OCI-M2 (cell line): ENCODE data around the gene ARHGAP9.

Experiments
- DNase-seq: peaks from one replicate; lab custom pipeline; 2025; ENCODE audit not compliant: unreplicated experiment; lab: John Stamatoyannopoulos, UW

Gene ARHGAP9

GRCh38 chr12:57479376-57480115 lies at the start of gene ARHGAP9:
ARHGAP9 (minus strand) TSS chr12:57479866; CDS start chr12:57479406, 460 bp downstream.
- DNase-seq = no peak

- DNase-seq = no peak
Measured at GRCh38 chr12:57528831-57529555, 49.3 kb upstream of the ARHGAP9 start.

GRCh38 chr12:57528176-57528575 lies 48.5 kb upstream of the ARHGAP9 start:
- no peak for DNase-seq

- no peak for DNase-seq
Measured at GRCh38 chr12:57527184-57527583, 47.5 kb upstream of the ARHGAP9 start.

- DNase-seq = no peak
Measured at GRCh38 chr12:57526477-57527126, 46.9 kb upstream of the ARHGAP9 start.

- no peak for DNase-seq
Measured at GRCh38 chr12:57525615-57526383, 46.1 kb upstream of the ARHGAP9 start.

GRCh38 chr12:57524814-57525614 lies 45.3 kb upstream of the ARHGAP9 start:
- no peak for DNase-seq

- DNase-seq = no peak
Measured at GRCh38 chr12:57523706-57524614, 44.3 kb upstream of the ARHGAP9 start.

- no peak for DNase-seq
Measured at GRCh38 chr12:57522887-57523705, 43.4 kb upstream of the ARHGAP9 start.

GRCh38 chr12:57522011-57522886 lies 42.6 kb upstream of the ARHGAP9 start, which contains the start of gene MBD6:
MBD6 (plus strand) TSS chr12:57522824; CDS start chr12:57524304, 1,480 bp downstream.
- peak; percentile 63 for DNase-seq

GRCh38 chr12:57521525-57522010 lies 41.9 kb upstream of the ARHGAP9 start:
- DNase-seq = no peak

GRCh38 chr12:57520053-57520818 lies 40.6 kb upstream of the ARHGAP9 start, which contains the start of gene DDIT3:
DDIT3 (minus strand) TSS chr12:57520514; CDS start chr12:57517406, 3,108 bp downstream.
- DNase-seq = peak; percentile 80

- no peak for DNase-seq
Measured at GRCh38 chr12:57519796-57520052, 40.1 kb upstream of the ARHGAP9 start.

GRCh38 chr12:57518920-57519795 lies 39.5 kb upstream of the ARHGAP9 start:
- DNase-seq = no peak

- no peak for DNase-seq
Measured at GRCh38 chr12:57518176-57518919, 38.7 kb upstream of the ARHGAP9 start.
